GM12878 (cell line): ENCODE data around the gene OPRM1. TPM values are rescaled to one million over a fixed set of nuclear protein-coding genes. Genes with fewer than 3 reads are reported as not detected.

Experiments
- SREBF2 ChIP-seq: IDR thresholded peaks from 2 replicates; pipeline ENCODE4 v1.6.1; 2012; ENCODE audit warnings: mild to moderate bottlenecking, low read length
- ZBTB4 ChIP-seq: fragments of 450-650 bp; formaldehyde crosslinking; IDR thresholded peaks from 2 replicates; pipeline ENCODE4 v1.4.0; 2022; ENCODE audit warnings: mild to moderate bottlenecking, moderate library complexity
- ZNF687 ChIP-seq: fragments of 450-650 bp; IDR thresholded peaks from 2 replicates; pipeline ENCODE4 v1.6.1; 2017; ENCODE audit warnings: mild to moderate bottlenecking, moderate library complexity
- polyA plus RNA-seq, 11 experiments: library from polyadenylated mRNA; depleted of rRNA in 4 of 11; unstranded in 6 of 11; stranded (reverse) in 5 of 11; fragments of >200 nt; fragmentation: Nextera tagmentation in 4 of 11; fragmentation: Illumina TruSeq in 1 of 11; extraction: Ambion mirVana in 4 of 11; extraction: Trizol in 1 of 11; gene quantifications; 1 replicate in 1 of 11; 2 replicates in 10 of 11; pipeline versions ENCODE4 v1.2.1 to v1.2.3, GENCODE V29; 2011 to 2016; ENCODE audit warnings: inconsistent platforms in 2 of 11, missing spikeins in 2 of 11, low read depth in 1 of 11
- total RNA-seq, 4 experiments: library from RNA; depleted of rRNA in 3 of 4; stranded (reverse); fragments of >200 nt in 3 of 4; fragmentation: Illumina TruSeq in 1 of 4; extraction: Trizol in 1 of 4; gene quantifications; 2 replicates each; pipeline versions ENCODE4 v1.2.1 to v1.2.3, GENCODE V29; 2013 to 2021

Gene OPRM1
- total and polyA plus RNA-seq, 10 of the 15 experiments (the other 5 are each of a cell fraction or from before 2014, with no cell fraction given) = not detected

DNA sequence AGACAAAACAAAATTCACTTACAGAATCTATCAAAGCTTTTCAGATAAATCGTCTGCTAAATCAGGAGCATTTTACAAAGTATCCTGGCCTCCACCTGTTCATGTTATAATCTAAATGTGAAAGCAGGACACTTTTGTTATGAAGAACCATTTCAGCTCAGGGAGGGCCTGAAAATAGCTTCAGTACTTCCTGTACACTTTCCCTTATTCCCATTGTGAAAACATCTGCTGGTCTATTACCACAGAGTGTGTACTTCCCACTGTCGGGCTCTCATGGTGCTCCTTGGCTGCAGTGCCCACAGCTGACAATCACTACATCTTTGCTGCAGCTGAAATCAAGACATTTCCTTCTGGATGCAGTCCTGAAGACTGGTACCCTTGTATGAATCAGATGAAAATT lies 128.1 kb downstream of the OPRM1 start (continued):
- TF ChIP-seq ZBTB4 (CRISPR knock-in tag) = no peak
- TF ChIP-seq SREBF2 = no peak
- TF ChIP-seq ZNF687 = no peak
- TF ChIP-seq, all 136 proteins: peak for 0
